HepG2 (cell line): ENCODE results near the gene STAT1. TPM values are rescaled to one million over a fixed set of nuclear protein-coding genes. Genes with fewer than 3 reads are reported as not detected.
A peak's percentile ranks its signal among the peaks of the same experiment; 100 is the strongest.

Experiments used
- ATAC-seq: fragments of 200-7000 bp; cut with Tn5 transposase; 3 replicates; pipeline ENCODE4 v1.9.1; 2020; ENCODE audit warnings: mild to moderate bottlenecking, moderate library complexity
- BruUV-seq: library from RNA; stranded (reverse); fragments of 400-500 nt; replicated peaks from 2 replicates; lab custom pipeline; 2021; lab: Mats Ljungman, UMichigan
- CTCF ChIA-PET: fragments of 300-600 bp; formaldehyde crosslinking; extraction: SDS; loops from one replicate; lab custom pipeline; 2021; ENCODE audit warnings: low total read pairs, inconsistent platforms, low intra/inter-chr PET ratio; lab: Yijun Ruan, JAX
- POLR2A ChIA-PET: fragments of 350-600 bp; sonication (Branson Sonifier 250); formaldehyde crosslinking; loops from one replicate; lab custom pipeline; 2020; ENCODE audit warnings: antibody characterized with exemption, inconsistent platforms; lab: Yijun Ruan, JAX
- DNase-seq: peaks from one replicate; pipeline ENCODE4 v3.0.0-alpha.2; 2015; ENCODE audit warnings: low spot score
- FAIRE-seq: peaks from 3 replicates; lab custom pipeline; 2011; peaks lifted over from hg19 to GRCh38; lab: Jason Lieb, UNC
- H2AFZ ChIP-seq: one replicate; pipeline ENCODE4 v1.6.1; 2011; ENCODE audit warnings: low read length, inconsistent platforms
- H3K27ac ChIP-seq: fragments of 300-600 bp; 3 replicates; pipeline ENCODE4 v1.8.0; 2011; ENCODE audit warnings: mixed run types, mild to moderate bottlenecking, mixed read lengths, low read length, inconsistent platforms; ENCODE audit not compliant: insufficient read depth; ENCODE audit errors: extremely low read length
- H3K27me3 ChIP-seq, 2 experiments: fragments of 200-600 bp in 1 of 2; 2 replicates in 1 of 2; 3 replicates in 1 of 2; pipeline versions ENCODE4 v1.6.0 to v1.8.0; 2011; ENCODE audit warnings: low read length in 2 of 2, mild to moderate bottlenecking in 2 of 2, moderate library complexity in 2 of 2, inconsistent platforms in 1 of 2; ENCODE audit not compliant: insufficient read depth in 2 of 2, control insufficient read depth in 1 of 2
- H3K36me3 ChIP-seq, 2 experiments: fragments of 200-600 bp in 1 of 2; replicated peaks in 1 of 2; 2 replicates in 1 of 2; 3 replicates in 1 of 2; pipeline versions ENCODE4 v1.5.1 to v1.8.0; 2011; ENCODE audit warnings: low read length in 2 of 2, inconsistent platforms in 1 of 2; ENCODE audit not compliant: insufficient read depth in 2 of 2, control insufficient read depth in 1 of 2
- H3K4me1 ChIP-seq: 2 replicates; pipeline ENCODE4 v1.5.1; 2012; ENCODE audit warnings: low read length, inconsistent platforms; ENCODE audit not compliant: insufficient read depth
- H3K4me2 ChIP-seq: 2 replicates; pipeline ENCODE4 v1.6.0; 2011; ENCODE audit warnings: low read depth, low read length, inconsistent platforms
- H3K4me3 ChIP-seq, 3 experiments: fragments of 200-600 bp in 1 of 3; sonication (generic), shearing (Covaris generic) in 1 of 3; replicated peaks in 1 of 3; 2 replicates each; pipeline ENCODE4 v1.5.1; 2011 to 2016; ENCODE audit warnings: low read length in 3 of 3, inconsistent platforms in 2 of 3, low read depth in 2 of 3, mild to moderate bottlenecking in 2 of 3, control low read depth in 1 of 3, mixed read lengths in 1 of 3; ENCODE audit not compliant: insufficient read depth in 1 of 3
- H3K79me2 ChIP-seq: one replicate; pipeline ENCODE4 v1.6.1; 2011; ENCODE audit warnings: low read length, inconsistent platforms; ENCODE audit not compliant: insufficient read depth
- H3K9ac ChIP-seq: 2 replicates; pipeline ENCODE4 v1.6.0; 2011; ENCODE audit warnings: mild to moderate bottlenecking, low read depth, low read length, inconsistent platforms; ENCODE audit not compliant: insufficient read depth
- H3K9me3 ChIP-seq: 2 replicates; pipeline ENCODE4 v1.5.1; 2012; ENCODE audit warnings: mild to moderate bottlenecking, low read length
- H4K20me1 ChIP-seq: 2 replicates; pipeline ENCODE4 v1.6.0; 2011; ENCODE audit warnings: inconsistent platforms, mild to moderate bottlenecking, low read length, moderate library complexity; ENCODE audit not compliant: insufficient read depth
- IKZF1 ChIP-seq: fragments of 450-650 bp; IDR thresholded peaks from 2 replicates; pipeline ENCODE4 v1.7.1; 2016
- JUN ChIP-seq: sonication (generic); formaldehyde crosslinking; IDR thresholded peaks from 2 replicates; pipeline ENCODE4 v1.4.0; 2020; ENCODE audit warnings: mild to moderate bottlenecking, missing genetic modification reagents
- NONO ChIP-seq, 2 experiments: fragments of 450-650 bp in 1 of 2; sonication (generic) in 1 of 2; formaldehyde crosslinking in 1 of 2; IDR thresholded peaks in 1 of 2; conservative IDR thresholded peaks in 1 of 2; 2 replicates each; pipeline versions ENCODE4 v1.6.1 to v1.8.0; 2017 to 2022; ENCODE audit warnings: mild to moderate bottlenecking in 1 of 2, missing genetic modification reagents in 1 of 2, moderate library complexity in 1 of 2
- SSRP1 ChIP-seq: IDR thresholded peaks from 2 replicates; pipeline ENCODE4 v1.6.1; 2016; ENCODE audit warnings: control low read depth
- ZNF124 ChIP-seq: sonication (generic); formaldehyde crosslinking; IDR thresholded peaks from 2 replicates; pipeline ENCODE4 v1.4.0; 2020; ENCODE audit warnings: missing genetic modification reagents
- ZNF652 ChIP-seq: IDR thresholded peaks from 2 replicates; pipeline ENCODE4 v1.6.1; 2016; ENCODE audit warnings: low read depth, borderline replicate concordance
- WGBS: methylation state at CpG from one replicate; pipeline ENCODE4 v1.1.6; 2017; ENCODE audit warnings: low lambda C conversion rate; 5-methylcytosine and 5-hydroxymethylcytosine counted together
- in situ Hi-C: cut with HindIII; loops from 2 replicates; pipeline ENCODE4 v1.10.0; 2017; ENCODE audit warnings: low pct_unique_long_range_greater_than_20kb; ENCODE audit not compliant: extremely low pct_ligation_motif_present
- intact Hi-C: fragments of 100-400 bp; cut with micrococcal nuclease; formaldehyde crosslinking; loops from one replicate; pipeline ENCODE4 v1.10.0; 2022; ENCODE audit not compliant: unreplicated experiment
- polyA plus RNA-seq, 8 experiments: library from polyadenylated mRNA; depleted of rRNA in 3 of 8; stranded (reverse) in 7 of 8; unstranded in 1 of 8; fragments of >200 nt; fragmentation: Illumina TruSeq in 4 of 8; extraction: Trizol in 4 of 8; gene quantifications; 2 replicates each; pipeline versions ENCODE4 v1.2.1 to v1.2.3, GENCODE V29; 2011 to 2016; ENCODE audit warnings: low read depth in 4 of 8, missing spikeins in 1 of 8, mixed read lengths in 1 of 8; ENCODE audit not compliant: insufficient read depth in 1 of 8
- total RNA-seq, 5 experiments: library from RNA; depleted of rRNA; stranded (reverse); fragments of >200 nt; fragmentation: Illumina TruSeq; extraction: Trizol; gene quantifications; 2 replicates each; pipeline ENCODE4 v1.2.3, GENCODE V29; 2016; ENCODE audit warnings: low read depth in 1 of 5
- TF ChIP-seq, protein P1 (sequence below): sonication (generic); formaldehyde crosslinking; IDR thresholded peaks from 2 replicates; pipeline ENCODE4 v1.4.0; 2020; ENCODE audit warnings: mild to moderate bottlenecking, missing genetic modification reagents
- TF ChIP-seq, protein P2 (sequence below): sonication (generic); formaldehyde crosslinking; IDR thresholded peaks from 2 replicates; pipeline ENCODE4 v1.4.0; 2020; ENCODE audit warnings: missing genetic modification reagents

Gene STAT1
- total and polyA plus RNA-seq, 2 of the 13 experiments (the other 11 are each of a cell fraction or from before 2014, with no cell fraction given): 21.8 to 59.6 TPM

DNA sequence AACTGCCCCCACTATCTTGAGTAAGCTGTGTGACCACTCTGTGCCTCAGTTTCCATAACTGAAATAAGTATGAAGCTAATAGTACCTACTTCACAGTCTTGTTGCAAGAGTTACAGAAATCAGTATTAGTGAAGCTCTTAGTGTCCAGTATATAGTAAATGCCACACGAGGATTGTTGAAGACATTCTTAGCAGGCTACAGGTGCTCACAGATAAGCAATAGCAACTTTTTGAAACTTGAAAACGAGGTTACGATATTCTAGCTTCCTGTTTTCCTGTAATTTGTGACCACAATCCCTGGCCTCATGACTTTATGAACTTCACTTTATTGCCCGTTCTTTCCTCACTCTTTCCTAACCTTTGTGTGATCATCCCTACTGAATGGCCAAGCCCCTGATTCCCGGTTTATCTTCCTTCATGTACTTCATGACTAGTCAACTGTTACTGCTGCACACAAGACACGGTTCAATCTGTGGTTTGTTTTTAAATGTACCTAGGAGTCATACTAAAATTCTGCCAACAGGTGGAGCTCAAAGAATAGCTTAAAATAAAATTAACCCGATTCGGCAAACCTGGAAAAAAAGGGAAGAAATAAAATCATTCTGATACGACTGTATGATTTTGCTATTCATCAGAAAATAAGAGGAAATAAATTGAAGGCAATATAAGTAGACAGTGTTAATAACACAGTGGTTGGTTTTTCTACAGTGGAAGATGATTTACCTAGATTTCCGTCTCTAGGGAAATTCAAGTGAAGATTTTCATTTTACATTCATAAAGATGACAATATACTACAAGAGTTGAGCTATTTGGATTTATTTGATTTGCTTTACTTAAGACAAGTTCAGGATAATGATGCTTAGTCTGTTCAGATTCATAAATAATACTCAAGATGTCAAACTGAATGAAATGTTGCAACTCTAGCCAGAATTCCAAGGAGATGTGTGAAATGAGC, 38.1 kb upstream of the STAT1 start (continued):
- TF ChIP-seq, protein P1, sequence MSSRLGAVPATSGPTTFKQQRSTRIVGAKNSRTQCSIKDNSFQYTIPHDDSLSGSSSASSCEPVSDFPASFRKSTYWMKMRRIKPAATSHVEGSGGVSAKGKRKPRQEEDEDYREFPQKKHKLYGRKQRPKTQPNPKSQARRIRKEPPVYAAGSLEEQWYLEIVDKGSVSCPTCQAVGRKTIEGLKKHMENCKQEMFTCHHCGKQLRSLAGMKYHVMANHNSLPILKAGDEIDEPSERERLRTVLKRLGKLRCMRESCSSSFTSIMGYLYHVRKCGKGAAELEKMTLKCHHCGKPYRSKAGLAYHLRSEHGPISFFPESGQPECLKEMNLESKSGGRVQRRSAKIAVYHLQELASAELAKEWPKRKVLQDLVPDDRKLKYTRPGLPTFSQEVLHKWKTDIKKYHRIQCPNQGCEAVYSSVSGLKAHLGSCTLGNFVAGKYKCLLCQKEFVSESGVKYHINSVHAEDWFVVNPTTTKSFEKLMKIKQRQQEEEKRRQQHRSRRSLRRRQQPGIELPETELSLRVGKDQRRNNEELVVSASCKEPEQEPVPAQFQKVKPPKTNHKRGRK (CRISPR knock-in tag): peak; percentile 71; the same call in 1 of the 2 replicates
- TF ChIP-seq NONO (IDR thresholded peaks at IDR 0.05) (no peak), NONO (CRISPR knock-in tag; conservative IDR thresholded peaks at IDR 0.05) (no peak), SSRP1 (CRISPR knock-in tag) (0 out of 2 replicates have a peak, but pooled peaks have one; percentile 36), IKZF1 (no peak), ZNF652 (CRISPR knock-in tag) (peak; percentile 84; the same call in 1 of the 2 replicates), ZNF124 (CRISPR knock-in tag) (no peak)
- TF ChIP-seq, all 625 proteins: peak for 8

DNA sequence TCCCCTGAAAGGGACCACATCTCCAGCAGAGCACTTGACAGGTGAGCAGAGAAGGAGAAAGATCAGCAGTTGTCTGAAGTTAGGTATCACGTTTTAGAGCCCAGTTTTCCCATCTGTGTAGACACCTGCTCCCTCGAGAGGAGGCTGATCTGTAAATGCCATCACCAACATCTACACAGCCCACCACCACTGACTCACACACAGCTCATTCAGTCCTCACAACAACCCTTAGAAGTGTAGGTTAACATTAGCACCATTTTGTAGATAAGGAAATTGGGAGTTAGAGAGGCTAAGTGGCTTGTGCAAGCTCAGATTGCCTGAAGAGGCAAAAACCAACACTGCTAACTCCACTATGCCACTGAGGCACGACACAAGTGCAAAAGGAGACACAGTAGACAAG, 37.2 kb upstream of the STAT1 start:
- Histone ChIP-seq H2AFZ (no peak overlapping the region), H4K20me1 (no peaks in the 10 kb centered on the region), H3K27ac (no peak overlapping the region), H3K4me1 (peaks cover 17% of the 10 kb centered on the region), H3K27me3 (peaks cover 1 to 2% of the 10 kb centered on the region in 2 experiments; a peak in 3 of 5 replicates), H3K9ac (no peak overlapping the region), H3K36me3 (no peaks in the 10 kb centered on the region), H3K79me2 (no peaks in the 10 kb centered on the region), H3K4me2 (no peak overlapping the region), H3K4me3 (no peak overlapping the region), H3K9me3 (no peaks in the 10 kb centered on the region)
- ATAC-seq (peak; percentile 17; the same call in 2 of the 3 replicates), FAIRE-seq (no peak), DNase-seq (no peak)
- intact Hi-C loops: loop anchor here (5.0 kb wide), 2 partner anchors 166 to 451 kb away; no protein-coding TSS in a partner anchor
- TF ChIP-seq, protein P2, sequence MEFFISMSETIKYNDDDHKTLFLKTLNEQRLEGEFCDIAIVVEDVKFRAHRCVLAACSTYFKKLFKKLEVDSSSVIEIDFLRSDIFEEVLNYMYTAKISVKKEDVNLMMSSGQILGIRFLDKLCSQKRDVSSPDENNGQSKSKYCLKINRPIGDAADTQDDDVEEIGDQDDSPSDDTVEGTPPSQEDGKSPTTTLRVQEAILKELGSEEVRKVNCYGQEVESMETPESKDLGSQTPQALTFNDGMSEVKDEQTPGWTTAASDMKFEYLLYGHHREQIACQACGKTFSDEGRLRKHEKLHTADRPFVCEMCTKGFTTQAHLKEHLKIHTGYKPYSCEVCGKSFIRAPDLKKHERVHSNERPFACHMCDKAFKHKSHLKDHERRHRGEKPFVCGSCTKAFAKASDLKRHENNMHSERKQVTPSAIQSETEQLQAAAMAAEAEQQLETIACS: 0 out of 2 replicates have a peak, but pooled peaks have one; percentile 19
- no peak for TF ChIP-seq JUN (CRISPR knock-in tag)
- BruUV-seq: no TSS peak
- WGBS: under 1% methylated on average over 3 of the region's 3 CpGs
- POLR2A ChIA-PET: no interaction called here
- in situ Hi-C loops: loop anchor here (5.0 to 25.0 kb wide), 2 partner anchors 101 to 461 kb away; partner anchors contain the start of gene STAT4
- CTCF ChIA-PET: interaction anchor here (1.8 kb wide), 1 partner anchor 104 kb away, joined by 19 read pairs; no protein-coding TSS in a partner anchor
